ENCODE measurements around the gene GSG1L.
"Not testable (repeated sequence)": the region's sequence is repeated elsewhere in the genome, so short reads cannot be mapped to it uniquely, and the experiment has no call there.

GSG1L gene

DNA sequence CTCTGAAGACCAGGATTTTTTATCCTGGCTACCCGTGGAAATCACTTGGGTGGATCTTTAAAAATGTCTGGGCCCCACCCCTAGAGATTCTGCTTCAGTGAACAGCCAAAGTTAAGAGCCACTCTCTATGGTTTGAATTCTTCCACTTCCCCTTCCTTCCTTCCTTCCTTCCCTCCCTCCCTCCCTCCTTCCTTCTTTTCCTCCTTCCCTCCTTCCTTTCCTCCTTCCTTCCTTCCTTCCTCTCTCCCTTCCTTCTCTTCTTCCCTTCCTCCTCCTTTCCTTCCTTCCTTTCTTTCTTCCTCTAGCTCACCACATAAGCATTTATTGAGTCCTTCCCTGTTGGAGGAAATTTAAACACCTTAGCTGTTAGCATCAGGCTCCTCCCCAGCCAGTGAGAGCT, 310.0 kb downstream of the GSG1L start:
- no peak for DNase-seq (ENCODE audit: low read depth)

DNA sequence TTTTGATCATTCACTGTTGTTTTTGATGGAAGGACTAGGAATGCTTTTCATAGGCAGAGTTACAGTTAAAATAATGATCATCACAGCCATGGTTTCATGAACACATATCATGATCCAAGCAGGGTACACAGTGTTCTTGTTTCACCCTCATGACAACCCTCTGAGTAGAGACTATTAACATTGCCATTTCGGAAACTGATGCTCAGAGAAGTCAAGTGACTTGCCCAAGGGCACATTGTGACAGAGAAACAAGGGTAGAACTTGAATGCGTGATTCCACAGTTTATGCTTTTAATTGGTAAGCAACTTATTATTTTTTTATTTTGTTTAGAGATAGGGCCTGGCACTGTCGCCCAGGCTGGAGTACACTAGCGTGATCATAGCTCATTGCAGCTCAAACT, 311.3 kb downstream of the GSG1L start:
- DNase-seq (ENCODE audit: low read depth) = no peak

DNA sequence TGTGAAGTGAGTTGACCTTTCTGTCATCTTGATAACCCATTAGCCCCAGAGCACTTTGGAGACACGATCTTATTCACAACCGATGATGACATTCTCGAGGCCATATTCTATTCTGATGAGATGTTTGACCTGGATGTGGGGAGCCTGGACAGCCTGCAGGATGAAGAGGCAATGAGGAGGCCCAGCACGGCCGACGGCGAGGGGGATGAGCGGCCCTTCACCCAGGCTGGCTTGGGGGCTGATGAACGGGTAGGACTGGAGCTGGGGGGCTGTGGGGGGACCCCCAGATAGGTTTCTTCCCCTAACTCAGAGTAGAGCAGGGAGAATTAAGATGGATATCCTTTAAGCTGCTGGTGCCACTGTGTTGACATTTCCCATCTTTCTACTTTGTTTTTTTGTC, 311.8 kb downstream of the GSG1L start:
- no peak for DNase-seq (ENCODE audit: low read depth)

DNA sequence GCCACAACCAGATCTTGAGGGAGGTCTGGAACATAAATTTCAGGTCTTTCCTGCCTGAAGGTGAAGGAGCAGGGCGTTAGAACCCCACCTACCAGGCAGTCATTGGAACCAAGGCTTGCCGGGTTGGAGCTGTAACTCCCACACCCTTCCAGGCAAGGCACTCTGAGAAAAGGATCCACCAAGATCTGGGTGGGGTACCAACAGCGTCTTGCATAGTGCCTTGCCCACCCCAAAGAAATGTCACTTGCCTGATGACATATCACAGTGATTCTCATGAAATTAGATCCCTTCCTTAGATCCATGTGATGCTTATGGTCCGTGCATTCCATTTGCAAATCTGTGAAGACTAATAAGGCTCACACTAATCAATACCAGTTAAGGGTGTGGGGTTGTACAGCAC, 312.3 kb downstream of the GSG1L start:
- no peak for DNase-seq (ENCODE audit: low read depth)

DNA sequence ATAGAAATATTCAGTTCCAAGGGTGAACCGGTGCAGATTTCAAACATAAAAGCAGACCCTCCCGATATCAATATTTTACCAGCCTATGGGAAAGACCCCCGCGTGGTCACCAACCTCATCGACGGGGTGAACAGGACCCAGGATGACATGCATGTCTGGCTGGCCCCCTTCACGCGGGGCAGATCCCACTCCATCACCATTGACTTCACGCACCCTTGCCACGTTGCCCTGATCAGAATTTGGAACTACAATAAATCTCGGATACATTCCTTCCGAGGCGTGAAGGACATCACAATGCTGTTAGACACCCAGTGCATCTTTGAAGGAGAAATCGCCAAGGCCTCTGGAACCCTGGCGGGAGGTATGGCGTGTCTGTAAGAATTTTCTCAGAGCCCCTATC, 313.6 kb downstream of the GSG1L start:
- no peak for DNase-seq (ENCODE audit: low read depth)

DNA sequence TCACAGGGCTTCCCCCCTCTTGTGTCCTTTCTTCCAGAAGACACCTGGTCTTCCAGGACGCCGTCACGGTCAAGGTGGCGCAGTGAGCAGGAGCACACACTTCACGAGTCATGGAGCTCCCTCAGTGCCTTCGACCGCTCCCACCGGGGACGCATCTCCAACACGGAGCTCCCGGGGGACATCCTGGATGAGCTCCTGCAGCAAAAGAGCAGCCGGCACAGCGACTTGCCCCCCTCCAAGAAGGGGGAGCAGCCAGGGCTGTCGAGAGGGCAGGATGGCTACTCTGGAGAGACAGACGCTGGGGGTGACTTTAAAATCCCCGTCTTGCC, 314.0 kb downstream of the GSG1L start:
- DNase-seq (ENCODE audit: low read depth) = no peak

DNA sequence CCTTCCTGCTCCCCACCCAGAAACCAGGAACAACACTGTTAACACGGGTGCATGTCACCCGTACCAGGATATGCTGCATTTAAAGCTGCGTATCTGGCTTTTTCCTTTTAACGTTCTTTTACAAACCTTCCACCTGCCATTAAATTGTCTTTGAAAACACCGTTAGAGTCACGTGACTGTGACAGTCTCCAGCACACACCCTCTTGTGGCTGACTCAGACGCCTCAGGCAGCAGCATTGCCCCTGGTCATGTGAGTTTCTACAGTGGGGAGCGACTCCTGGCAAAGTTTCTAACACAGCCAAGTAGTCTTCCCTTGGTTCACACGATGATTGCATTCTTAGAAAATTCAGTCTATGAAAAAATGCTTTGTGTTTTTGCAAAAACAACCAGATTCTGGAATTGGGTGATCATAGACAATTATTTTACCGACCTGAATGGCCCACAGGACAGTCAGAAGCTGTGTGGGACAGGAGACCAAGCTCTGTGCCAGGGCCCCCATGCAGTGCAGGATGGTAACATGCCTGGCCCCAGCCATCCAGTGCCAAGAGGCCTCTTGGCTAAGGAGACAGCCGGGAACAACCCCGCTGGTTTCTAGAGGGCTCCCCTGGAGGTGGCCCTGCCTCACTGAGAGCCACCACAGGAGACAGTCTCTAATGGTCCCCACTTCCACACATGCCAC, 314.5 kb downstream of the GSG1L start:
- peak; percentile 76 for DNase-seq (ENCODE audit: low read depth)

DNA sequence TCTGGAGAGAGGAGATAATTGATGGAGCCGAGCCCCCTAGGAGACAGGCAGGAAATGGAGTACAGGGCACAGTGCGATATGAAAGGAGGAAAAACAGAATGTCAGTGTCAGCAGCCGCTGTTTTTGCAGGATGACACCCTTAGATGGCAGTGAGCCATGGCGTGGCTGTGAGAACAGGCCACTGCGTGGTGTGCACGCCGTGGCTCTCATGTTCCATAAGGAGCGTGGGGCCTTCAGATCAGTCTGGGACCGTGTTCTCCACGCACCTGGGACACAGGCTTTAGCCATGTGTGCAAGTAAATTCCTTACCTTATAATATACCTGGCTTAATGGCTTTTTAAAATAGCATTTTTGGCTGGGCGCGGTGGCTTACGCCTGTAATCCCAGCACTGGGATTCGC, 315.6 kb downstream of the GSG1L start:
- no peak for DNase-seq (ENCODE audit: low read depth)

DNA sequence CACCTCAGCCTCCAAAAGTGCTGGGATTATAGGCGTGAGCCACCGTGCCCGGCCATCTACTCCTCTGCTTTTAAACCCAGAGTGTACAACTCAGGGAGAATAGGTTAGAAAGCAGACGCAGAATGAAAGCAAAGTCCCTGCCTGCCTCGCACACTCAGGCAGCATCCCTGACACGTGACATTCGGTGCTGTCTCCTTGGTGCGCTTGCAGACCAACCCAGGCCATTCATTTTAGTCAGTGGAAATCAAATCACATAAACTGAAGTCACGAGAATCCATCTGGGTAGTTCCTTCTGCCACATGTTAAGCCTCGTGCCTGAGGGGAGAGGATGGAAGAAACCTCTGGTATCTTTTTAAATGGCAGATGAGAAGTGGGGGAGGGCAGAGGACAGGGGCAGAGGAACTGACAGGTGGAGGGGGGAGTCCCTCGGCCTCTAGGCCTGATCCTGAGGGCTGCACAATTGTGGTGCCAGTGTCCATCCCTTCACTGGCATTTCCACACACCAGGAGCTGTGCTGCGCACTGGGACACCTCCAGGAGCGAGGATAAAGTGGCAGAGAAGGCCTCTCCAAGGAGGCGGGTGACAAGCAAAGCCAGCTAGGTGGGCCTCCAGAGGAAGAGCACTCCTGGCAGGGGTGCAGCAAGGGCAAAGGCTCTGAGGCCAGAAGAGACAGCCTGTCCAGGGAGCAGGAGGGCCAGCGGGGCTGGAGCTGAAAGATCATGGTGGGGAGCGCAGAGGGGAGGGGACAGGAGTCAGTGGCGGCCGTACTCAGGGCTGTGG, 317.2 kb downstream of the GSG1L start:
- DNase-seq (ENCODE audit: low read depth) = no peak

DNA sequence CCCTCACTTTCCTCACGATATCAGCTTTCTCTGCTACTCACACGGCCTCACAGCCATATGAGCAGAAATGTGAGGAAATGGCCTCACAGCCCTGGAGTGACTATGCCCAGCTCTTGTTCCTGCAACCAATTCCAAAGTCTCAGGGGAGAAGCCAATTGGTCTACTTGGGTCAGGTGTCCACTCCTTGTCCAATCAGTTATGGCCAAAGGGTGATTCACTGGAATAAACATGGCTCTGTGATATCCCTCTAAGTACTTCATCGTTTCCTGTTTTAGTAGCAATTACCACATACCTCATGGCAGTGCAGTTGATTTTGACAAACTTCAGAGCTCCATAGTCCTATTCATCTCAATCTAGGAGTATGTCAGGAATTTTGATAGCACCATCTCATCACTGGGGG, 318.2 kb downstream of the GSG1L start:
- DNase-seq (ENCODE audit: low read depth) = peak; percentile 40

DNA sequence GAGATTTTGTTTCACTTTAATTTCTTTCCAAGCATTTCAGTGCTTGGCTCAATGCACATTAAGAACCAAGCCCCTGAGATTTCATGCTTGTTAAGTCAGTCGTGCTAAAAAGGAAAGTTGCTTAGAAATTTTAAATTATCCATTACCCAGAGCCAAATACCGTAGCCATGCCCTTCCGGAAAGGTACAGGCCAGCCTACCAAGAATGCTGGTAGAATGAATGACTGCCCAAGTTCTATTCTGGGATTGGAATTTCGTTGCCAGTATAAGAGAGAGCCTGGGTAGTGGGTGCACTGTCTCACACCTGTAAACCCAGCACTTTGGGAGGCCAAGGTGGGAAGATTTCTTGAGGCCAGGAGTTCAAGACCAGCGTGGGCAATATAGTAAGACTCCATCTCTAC, 319.6 kb downstream of the GSG1L start:
- DNase-seq (ENCODE audit: low read depth) = no peak

DNA sequence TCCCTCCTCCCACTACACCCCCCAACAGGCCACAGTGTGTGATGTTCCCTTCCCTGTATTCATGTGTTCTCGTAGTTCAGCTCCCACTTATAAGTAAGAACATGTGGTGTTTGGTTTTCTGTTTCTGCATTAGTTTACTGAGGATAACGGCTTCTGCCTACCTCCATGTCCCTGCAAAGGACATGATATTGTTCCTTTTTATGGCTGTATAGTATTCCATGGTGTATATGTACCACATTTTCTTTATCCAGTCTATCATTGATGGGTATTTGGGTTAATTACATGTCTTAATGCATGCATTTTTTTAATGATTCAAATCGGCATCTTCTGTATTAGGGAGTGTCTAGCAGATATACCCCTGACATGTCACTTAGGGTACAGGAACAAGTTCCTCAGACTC, 320.5 kb downstream of the GSG1L start:
- not testable (repeated sequence) for DNase-seq (ENCODE audit: low read depth)

DNA sequence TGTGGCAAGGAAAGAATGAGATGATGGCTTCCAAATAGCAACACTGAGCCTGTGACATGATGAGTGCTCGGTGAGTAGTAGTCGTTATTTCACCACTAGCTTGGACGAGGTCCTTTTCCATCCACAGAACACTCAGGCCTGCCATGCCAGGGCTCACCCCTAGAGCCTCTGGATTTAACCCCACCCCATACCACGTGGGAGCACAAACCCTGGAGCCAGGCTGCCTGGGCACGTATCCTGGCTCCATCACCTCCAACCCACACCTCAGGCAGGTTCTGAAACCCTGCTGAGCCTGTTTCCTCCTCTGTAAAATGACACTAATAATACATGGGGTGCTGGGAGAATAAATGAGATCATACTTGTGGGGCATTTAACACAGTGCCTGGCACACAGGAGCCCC, 321.2 kb downstream of the GSG1L start:
- no peak for DNase-seq (ENCODE audit: low read depth)

DNA sequence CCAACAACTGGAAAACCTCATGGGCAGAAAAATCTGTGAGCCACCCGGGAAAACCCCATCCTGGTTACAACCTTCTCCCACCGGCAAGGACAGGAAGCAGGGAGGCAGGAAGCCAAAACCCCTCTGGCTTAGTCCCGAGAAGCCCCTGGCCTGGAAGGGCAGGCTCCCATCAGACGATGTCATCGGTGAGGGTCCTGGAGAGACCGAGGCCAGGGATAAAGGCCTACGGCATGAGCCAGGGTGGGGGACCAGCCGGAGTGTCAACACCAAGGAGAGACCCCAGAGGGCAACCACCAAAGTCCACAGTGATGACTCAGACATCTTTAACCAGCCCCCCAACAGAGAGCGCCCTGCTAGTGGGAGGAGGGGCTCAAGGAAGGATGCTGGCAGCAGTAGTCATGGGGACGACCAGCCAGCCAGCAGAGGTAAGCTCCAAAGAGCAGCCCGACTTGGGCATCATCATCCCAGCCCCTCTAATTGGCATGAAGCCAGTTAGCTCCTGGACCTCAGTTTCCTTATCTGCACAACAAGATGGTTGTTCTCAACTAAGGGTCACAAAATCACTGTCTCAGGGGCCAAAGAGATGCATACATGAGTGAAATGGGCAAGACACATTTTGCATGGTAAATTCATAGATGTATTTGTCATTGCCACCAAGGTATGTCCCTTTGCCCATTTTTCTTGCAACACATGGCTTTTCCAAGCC, 322.9 kb downstream of the GSG1L start:
- DNase-seq (ENCODE audit: low read depth) = no peak

DNA sequence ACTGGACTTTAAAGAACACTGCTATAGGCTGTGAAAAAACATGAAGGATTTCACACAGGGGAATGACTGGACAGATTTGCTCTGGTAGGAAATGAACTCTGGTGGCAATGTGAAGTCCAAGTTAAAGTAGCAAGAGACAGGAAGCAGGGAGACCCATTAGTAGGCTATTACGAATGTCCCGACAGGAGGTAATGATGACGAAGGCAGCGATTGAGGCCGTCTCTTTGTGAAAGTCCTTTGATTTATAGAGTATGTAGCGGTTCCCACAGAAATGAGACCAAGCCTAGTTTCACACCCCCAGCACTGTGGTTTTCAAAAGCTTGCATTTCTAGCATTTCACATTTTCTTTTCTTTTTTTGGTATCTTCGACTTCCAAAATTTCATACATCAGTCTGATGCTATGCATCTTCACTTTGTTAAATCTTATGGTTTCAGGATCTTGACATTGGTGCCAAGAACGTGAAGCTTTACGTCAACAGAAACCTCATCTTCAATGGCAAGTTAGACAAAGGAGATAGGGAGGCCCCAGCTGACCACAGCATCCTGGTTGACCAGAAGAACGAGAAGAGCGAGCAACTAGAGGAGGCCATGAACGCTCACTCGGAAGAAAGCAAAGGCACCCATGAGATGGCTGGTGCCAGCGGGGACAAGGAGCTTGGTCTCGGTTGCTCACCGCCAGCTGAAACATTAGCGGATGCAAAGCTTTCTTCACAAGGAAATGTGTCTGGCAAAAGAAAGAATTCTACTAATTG, 323.7 kb downstream of the GSG1L start:
- DNase-seq (ENCODE audit: low read depth) = no peak

DNA sequence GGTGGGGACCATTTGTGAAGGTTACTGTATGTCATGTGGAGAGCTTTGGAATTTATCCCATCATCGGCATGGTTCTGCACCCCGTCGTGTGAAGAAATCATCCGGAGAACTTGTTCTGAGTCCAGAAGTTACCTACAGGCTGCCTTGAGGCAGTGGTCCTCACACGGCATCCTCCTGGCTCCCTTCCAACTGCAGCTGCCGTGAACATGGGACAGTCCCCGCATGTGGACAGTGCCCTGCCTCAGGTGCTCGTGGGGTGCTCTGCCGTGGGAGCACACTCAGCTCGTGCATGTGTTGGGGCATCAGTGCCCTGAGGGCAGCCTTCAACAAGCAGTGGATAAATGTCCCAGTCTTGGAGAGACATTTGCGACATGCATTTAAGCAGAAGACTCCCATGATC, 324.9 kb downstream of the GSG1L start:
- no peak for DNase-seq (ENCODE audit: low read depth)

All from amniotic epithelial cell (primary cell).